Epidermal melanocyte (primary cell): ENCODE data around the gene UVSSA.
"Not testable (repeated sequence)": the region's sequence is repeated elsewhere in the genome, so short reads cannot be mapped to it uniquely, and the experiment has no call there.

Experiments
- DNase-seq: peaks from one replicate; pipeline ENCODE4 v3.0.0; 2011; ENCODE audit warnings: low spot score; ENCODE audit not compliant: insufficient read length

The UVSSA gene

DNA sequence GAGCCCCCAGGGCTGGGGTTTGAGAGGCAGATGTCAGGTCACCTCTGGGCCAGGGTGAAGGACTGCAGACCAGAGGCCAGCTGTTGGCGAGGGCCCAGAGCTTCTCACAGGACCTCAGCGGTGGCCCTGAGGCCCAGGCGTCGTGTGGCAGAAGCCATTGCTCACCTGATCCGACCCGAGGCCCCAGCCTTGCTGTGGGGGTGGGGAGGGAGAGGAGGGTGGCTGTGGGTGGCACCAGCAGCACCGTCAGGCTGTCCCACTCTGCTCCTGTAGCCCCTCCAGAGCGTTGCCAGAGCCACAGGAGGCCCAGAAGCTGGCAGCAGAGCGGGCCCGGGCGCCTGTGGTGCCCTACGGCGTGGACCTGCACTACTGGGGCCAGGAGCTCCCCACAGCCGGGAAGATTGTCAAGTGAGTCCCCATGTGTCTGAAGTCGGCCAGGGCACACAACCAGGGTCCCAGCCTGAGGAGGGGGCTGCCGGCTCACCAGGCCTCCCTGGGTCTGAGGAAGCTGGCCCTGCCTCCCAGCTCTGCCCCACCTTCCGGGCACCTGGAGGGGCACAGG, 28.8 kb downstream of the UVSSA start:
- DNase-seq: no peak

DNA sequence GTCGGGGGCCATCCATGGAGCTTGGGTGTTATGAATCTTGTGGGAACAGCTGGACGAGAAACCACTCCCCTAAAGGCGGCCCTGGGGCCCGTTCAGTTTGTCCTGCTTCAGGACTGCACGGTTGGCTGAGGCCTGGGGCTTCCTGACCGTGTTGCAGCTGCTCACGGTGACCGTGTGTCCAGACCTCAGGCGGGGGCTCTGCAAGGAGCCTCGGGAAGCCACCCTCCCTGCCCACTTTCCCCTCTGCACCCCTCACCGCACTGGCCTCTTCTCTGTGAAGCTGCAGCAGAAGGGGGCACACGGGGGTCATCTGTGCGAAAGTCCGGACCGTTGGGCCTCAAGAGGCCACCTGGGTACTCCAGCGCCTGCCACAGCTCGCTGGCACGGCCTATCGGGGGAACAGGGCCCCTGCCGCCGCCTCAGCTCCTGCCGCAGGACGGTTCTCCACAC, 29.4 kb downstream of the UVSSA start:
- no peak for DNase-seq

DNA sequence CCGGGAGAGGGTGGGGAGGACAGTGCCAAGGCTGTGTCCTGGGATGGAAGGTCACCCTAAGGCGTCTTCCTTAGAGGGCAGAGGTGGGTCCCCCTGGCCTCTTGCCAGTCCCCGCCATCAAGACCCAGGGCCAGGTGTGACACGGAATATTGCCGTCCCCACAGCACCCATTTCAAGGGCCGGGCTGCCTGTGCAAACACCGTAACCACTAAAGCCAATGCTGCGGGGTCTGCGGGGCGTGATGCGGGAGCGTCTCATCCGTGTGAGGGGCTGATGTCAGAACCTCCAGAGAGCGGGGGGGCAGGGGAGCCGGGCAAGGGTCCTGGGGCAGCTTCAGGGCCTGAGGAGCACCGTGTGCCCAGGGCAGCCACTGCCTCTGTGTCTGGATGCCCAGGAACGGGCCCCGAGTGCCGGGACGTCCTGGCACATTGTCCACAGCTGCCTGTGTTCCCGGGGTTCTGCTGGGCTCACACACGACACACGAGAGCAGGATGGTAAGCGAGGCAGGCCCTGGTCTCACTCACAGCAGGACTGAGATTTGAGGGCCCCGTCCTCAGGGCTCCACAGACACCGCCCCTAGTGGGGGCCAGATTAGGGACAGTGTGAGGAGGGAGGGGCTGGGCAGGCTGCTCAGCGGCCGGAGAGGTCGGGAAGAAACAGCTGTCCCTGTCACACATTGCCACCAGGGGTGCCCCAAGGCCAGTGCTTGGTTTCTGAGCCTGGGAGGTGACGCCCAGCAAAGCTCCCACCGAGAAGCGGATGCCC, 30.0 kb downstream of the UVSSA start:
- DNase-seq: no peak

DNA sequence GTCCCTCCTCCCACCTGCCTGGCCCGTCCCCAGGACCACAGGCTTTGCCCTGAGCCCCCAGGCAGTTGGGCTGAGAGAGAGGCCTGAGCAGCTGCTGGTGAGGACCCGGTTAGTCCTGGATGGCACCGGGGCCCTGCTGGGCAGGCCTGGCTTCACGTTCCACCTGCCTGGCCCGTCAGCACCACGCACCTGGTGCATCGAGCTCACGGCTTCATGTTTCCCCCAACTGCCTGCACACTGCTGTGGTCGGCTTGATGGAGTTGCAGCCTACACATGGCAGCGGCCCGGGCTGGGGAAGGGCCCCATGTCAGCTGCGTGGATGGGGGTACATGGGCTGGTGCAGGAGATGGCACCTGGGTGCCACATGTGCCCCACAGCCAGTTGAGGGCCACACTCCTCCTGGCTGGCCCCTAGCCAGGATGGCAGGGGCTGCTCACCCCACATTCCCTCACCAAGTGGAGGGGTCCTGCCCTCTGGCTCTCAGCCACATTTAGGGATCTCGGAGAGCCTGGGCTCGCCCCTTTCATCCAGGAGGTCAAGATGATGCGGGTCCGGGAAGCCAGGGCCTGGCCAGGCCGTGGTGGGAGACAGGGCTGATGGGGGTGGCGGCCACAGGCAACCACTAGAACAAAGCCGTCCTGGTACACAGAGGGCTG, 30.7 kb downstream of the UVSSA start:
- no peak for DNase-seq

DNA sequence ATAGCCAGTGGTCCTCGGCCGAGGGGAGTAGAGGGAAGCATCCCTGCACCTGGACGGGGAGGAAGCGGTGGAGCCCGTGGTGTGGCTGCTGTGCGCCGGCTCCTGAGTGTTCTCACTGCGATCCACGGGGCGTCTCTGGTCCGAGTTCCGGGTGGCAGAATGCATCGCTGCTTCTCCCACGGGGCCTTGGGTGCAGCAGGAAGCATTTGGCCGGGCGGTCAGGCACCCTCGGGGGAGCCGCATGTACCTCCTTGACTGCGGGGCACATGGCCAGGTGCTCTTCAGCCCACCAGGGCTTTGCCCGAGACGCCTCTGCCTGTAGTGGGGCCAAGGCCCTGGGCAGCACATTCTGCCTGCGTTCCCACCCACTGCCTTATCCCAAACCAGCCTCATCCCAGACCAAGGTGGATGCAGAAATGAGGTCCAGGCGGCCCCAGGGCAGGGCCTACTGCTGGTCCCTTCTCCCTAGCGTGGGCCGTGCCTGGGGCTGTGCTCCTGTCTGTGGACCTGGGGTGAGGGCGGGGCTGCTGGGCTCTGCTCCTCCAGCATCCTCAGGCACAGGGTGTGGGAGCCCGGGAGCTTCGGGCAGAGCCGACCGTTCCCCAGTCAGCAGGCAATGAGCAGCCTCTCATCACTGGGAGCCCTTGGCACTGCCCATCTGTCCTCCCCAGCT, 31.7 kb downstream of the UVSSA start:
- no peak for DNase-seq

DNA sequence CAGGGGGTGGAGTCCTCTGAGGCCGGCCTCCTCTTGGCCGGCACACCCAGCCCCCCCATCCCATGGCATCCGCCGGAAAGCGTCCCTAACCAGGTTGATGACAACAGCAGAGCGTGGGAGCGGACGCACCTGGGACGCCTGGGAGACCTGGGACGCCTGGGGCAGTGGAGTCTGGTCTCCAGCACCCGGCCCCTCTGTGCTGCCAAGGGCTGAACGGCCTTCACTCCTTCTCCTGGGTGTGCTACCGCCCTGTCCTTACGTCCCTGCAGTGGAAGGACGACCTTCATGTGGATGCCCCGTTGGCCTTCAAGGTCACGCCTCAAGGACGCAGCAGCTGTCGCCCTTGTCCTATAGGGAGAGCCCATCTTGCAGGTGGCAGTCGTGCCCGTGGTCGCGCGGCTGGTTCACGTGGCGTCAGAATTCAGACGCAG, 32.4 kb downstream of the UVSSA start:
- no peak for DNase-seq

DNA sequence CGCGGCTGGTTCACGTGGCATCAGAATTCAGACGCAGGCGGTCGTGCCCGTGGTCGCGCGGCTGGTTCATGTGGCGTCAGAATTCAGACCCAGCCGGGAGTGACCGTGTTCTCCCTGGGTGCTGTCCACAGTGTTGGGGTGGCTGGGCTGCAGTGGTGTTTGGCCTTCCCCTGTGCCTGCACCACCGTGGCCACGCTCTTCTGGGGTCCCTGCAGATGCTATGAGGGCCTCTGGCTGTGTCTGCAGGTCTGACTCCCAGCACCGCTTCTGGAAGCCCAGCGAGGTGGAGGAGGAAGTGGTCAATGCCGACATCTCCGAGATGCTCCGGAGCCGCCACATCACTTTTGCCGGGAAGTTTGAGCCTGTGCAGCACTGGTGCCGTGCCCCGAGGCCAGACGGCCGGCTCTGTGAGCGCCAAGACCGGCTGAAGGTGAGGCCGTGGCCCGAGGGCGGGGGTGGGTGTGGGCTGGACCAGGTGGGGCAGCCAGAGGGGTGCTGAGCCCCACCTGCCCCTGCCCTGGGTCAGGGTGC, 32.9 kb downstream of the UVSSA start:
- DNase-seq: no peak

DNA sequence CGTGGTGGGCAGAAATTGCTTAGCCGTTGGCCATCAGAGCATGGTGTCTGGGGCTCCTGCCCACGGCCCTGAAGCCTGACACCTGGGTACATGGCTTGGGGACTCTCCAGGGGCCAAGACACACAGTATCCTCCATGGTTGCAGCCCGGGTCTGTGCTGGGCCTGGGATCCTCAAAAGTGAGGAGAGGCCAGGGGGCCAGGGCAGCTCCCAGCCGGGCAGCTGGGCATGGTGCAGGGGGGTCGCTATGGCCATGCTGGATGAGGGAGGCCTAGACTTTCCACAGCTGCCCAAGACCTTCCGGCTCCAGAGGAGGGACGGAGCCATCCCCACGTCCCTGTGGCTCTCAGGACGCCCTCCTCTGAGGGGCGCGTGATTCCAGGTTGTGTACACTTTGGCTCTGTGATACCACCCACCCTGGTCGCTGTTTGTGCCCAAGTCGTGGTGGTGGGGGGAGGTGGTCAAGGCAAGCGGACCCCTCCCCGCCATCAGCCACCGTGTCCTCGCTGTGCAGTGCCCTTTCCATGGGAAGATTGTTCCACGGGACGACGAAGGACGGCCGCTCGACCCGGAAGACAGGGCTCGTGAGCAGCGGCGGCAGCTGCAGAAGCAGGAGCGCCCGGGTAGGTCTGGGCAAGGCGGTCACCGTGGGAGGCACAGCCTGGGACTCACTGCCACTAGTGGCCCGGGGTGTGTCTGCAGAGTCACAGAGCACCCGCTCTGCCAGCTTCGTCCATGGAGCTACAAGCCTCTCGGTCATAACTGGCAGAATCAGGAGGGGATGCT, 33.6 kb downstream of the UVSSA start:
- DNase-seq: no peak

DNA sequence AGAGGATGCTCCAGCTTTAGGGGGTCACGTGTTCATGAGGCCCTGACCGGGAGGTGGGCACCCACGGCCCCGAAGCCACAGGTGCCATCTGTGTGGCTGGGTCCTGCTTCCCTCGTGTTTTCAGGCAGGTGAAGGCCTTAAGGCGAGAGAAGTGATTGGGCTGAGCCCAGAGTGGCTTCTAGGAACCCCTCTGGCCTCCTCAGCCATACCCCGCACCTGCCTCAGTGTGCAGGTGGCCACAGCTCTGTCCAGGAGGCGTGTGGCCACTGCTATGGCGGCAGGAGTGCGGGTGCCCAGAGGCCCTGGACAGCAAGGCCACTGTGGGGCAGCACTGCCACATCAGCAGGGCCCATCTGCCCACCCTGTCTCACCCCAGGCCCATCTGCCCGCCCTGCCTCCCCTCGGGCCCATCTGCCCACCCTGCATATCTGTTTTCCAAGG, 34.2 kb downstream of the UVSSA start:
- no peak for DNase-seq

DNA sequence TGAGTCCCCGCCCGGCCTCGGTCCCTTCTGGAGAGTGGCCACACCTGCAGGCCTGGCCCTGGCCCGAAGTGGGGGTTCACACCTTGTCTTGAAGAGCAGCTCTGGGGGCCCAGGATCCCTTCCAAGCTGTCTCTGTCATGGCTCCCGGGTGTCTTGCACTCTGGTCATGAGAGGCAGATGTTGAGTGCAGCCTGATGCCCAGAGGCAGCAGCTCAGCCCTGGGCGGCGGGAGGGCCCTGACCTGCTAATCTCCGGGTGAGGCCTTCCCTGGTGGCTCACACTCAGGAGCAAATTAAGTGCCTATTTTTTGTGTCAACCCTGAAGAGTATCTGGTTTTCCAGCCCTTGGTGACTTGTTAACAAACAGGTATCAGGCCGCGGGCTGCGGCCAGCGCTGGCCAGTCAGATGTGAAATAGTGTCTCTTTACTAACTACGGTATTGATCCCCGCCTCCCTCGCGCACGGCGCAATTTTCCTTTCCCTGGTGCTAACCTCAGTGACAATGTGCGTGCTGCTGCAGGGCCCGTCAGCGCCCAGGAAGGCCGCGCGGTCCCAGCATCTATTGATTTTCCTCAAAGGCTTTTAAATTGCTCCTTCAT, 35.0 kb downstream of the UVSSA start:
- DNase-seq: no peak

DNA sequence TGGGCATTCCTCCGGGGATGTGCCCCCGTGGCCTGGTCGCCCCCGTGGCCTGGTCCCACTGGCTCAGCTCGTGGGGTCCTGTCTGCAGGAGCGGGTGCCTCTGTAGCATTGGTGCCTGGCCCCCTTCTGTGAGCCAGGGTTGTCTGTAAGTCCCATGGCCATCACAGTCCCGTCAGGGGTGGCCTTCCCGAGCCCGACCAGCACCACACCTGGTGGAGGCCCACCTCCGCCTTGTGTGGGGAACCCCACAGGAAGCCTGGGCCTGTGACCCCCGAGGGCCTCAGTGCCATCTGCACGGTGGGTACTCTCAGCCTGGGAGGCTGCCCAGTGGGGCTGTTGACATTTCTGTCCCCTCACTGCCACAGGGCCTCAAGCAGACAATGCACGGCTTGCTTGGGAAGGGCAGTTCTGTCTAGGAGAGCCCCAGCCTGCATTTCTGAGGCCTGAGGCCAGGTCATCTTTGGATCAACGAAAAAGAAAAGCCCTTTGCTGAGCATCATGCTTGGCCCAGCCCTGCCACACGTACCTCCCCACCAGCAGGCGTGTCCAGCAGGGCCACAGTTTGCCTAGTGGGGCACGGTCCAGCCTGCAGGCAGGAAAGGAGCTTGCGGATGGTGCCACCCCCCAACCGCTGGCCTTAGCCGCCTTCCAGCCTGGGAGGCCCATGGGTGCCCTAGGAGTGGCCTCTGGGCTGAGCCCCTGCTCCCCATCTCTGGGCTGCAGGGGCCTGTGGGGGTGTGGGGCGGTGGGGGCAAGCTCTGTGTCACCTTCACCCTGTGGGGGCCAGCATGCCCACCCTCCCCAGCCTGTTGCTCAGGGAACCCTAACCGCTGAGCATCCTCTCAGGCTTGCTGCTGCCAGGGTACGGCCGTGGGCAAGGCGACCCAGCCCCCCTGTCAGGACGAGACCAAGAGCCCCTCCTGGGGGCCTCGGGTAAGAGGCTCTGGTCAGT, 36.0 kb downstream of the UVSSA start:
- no peak for DNase-seq

DNA sequence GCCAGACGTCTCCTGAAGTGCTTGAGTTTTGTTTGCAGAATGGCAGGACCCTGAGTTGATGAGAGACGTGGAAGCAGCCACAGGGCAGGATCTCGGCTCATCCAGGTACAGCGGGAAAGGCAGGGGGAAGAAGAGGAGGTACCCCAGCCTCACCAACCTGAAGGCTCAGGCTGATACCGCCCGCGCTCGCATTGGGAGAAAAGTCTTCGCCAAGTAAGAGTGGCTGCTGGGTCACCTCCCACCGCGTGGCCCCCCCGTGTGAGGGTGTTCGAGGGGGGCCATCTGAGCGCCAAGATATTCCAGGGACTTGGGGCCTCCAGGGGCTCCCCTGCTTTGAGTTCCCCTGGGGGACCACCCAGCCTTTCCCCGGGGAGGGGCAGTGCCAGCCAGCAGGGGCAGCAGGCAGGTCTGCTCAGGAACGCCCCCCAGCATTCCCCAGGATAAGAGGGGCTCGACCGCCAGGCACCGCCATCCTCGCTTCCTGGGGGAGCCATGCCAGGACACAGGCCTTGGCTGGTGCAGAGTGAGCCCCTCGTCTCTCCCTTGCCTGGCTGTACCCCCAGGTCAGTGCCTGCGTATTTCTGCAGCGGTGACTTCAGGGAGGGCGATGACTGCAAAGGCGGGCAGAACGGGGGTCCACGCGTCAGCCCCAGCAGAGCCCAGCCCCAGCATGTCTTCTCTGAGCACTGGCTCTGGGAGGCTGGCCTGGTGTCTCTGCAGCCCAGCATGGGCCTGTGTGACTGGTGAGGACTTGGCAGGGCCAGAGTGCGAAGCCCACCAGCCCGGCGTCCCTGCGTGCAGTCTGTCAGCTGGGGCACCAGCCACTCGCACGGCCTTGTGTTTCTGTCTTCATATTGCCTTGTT, 37.0 kb downstream of the UVSSA start:
- DNase-seq: no peak

DNA sequence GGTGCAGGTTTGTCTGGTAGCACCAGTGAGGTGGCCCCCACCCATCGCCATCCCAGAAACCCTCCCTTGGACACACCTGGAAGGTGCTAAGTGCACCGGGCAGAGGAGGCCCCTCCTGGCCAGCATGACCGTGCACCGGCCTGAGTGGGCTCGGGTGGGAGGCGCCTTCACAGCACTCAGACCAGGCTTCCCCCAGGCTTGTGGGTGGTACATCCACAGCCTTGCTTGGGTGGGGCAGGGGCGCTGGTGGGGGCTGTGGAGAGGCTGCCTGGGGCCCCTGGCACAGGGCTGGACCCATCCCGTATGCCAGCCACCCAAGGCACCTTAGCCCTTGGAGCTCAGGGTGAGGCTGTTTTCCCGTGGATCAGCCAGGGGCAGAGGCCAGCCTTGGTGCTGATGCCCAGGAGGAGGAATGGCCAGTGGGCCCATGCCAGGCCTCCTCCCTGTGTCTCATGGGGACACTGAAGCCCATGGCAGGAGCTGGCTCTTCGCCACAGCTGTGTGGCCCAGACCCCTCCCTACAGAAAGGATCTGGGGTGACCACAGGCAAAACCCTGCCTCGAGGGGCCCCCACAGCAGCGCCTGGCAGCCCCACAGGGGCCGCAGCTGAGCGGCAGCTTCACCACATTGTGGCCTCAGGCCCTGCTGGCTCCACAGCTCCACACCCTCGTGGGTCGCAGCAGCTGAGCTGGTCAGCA, 37.8 kb downstream of the UVSSA start:
- DNase-seq: no peak

DNA sequence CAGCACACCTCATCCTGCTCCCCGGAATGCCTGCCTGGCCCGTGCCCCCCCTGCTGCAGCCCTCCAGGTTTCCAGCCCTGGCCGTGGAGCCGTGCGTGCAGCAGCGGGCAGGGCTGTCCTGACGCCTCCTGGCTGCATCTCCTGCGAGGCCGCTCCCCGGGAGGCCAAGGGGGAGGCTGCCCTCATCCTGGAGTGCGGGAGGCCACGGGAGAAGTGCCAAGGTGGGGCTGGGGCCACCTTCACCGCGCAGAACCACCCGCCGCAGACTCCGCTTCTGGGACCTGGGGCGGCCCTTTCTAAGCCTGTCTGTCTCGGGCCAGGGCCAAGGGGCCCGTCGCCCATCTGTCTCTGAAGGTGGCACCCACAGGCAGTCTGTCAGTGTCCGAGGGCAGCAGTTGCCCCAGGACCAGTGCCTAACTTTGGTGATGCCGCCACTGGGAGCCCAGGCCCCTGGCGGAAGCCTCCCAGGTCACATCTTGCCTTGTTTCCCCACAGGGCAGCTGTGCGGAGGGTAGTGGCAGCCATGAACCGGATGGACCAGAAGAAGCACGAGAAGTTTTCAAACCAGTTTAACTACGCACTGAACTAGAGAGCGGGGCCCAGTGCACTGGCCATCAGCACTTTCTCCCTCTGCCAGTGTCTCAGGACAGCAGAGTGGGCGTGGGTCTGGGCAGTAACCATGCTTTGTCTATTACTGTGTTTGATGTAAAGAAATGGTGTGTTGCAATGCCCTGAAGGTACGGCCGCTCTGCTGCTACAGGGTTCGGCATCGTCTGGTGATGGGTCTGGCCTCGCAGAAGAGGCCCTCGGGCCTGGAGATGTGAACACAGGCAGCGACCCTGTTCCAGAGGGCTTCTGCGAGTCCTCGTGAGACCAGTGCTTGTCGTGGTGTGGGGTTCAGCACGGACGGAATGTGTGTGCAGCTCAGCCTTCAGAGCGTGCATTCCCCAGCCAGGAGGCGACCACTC, 38.6 kb downstream of the UVSSA start:
- no peak for DNase-seq

DNA sequence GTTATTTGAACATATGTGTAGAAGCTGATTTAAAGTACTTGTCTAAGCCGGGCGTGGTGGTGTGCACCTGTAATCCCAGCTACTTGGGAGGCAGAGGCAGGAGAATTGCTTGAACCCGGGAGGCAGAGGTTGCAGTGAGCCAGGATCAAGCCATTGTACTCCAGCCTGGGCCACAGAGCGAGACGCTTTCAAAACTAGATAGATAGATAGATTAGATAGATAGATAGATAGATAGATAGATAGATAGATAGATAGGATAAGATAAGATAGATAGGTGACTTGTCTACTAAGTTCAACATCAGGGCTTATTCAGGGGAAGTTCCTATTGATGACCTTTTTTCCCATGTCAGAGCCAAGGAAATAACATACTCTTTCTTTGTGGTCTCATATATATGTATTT, 46.4 kb downstream of the UVSSA start:
- not testable (repeated sequence) for DNase-seq

DNA sequence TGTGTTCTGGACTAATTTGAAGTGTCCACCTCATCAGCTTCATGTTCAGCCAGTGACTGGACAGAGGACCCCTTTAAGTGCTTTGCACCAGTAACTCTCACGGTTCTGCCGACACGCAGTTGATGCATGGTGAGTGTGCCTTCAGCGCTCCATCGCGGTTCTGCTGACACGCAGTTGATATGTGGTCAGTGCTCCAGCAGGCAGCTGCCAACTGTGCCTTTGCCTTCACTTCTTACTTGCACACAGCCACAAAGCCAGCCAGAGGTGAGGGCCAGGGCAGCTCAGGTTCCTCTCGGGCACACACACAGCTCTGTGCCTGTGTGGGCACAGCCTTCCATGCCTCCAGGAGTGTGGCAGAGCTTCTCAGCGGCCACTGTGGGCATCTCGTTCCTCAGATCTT, 46.9 kb downstream of the UVSSA start:
- DNase-seq: no peak
